GM19025 (cell line): ENCODE data around the gene CD2AP.
"Not testable (repeated sequence)": the region's sequence is repeated elsewhere in the genome, so short reads cannot be mapped to it uniquely, and the experiment has no call there.

Source experiments
- ATAC-seq: cut with Tn5 transposase; IDR thresholded peaks from one replicate; pipeline ENCODE4 v1.9.1; 2021; ENCODE audit warnings: mild to moderate bottlenecking, low read depth, moderate library complexity; ENCODE audit not compliant: unreplicated experiment

CD2AP gene

DNA sequence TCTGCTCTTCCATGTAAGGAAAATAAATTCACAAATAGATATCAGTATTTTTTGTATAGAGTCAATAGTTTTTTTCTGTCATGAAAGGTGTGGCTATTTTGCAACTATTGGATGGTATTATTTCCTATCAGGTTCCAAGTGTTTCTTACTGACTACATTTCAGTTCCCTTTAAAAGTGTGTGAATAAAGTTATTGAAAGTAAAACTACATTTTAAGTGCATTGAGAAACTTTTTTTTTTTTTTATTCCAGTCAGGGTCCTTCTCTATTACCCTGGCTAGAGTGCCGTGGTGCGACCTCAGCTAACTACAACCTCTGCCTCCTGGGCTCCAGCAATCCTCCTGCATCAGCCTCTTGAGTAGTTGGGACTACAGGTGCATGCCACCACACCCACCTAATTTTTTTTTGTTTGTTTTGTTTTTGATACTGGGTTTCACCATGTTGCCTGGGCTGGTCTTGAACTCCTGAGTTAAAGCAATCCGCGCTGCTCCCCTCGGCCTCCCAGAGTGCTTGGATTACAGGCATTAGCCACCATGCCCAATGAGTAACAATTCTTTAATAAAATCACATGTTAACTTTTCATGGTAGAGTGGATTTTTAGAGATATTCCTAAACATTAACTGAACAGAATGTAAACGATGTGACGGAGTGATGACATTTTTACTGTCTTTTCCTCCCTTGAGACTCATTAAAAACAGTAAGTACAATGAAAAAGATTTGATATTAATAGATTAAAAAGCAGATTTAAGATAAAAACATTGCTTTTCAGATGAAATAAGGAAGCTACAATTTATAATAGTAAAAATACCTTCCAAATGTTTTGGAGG lies 151.1 kb downstream of the CD2AP start:
- no peak for ATAC-seq

DNA sequence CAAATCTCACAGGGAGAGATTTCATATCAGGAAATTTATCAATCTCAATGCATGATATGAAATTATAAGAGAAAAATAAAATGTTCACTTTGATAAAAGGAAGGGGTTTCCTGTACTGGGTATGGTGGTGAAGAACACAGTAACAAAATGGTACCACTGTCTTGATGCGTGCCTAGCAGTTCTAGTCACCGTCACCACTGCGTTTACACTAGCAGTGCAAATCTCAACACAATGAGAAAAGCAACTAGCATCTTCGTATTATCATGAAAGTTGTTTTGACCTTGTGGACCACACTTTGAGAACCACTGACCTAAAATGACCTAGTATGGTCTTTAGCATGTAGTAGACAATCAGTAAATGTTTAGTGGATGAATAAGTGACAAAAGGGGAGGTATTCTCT lies 152.4 kb downstream of the CD2AP start:
- no peak for ATAC-seq

DNA sequence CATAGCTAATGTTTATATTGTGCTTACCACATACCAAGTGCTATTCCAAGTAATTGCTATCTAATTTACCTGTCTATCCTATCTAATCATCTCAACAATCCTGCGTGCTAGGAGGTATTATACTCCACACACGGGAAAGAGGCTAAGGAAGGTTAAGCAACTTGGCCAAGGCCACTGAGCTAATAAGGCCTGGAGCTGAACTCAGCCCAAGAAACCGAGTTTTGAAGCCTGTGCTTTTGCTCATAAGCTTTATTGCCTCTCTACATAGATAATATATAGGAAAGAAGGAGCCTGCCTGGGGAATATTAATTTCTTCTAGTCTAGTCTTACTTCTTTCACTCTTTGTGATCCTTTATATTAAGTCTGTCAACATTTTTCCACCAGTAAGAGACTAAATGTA lies 153.0 kb downstream of the CD2AP start:
- ATAC-seq: no peak

DNA sequence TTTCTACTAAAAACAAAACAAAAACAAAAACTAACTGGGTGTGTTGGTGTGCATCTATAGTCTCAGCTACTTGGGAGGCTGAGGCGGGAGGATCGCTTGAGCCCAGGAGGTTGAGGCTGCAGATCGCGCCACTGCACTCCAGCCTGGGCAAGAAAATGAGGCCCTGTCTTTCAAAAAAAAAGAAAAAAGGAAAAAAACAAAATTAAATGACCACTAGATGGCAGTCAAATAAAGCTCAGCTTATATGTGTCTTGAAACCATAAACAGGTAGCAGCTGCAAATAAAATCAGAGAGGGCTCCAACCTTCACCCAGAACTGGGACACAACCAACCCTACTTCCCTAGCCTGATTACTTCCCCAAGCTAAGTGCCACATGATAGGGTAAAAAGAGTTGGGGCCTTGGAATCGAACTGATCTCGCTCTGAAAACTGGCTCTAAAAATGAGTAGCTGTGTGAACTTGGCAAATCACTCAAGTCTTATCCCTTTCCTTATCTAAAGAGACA lies 153.7 kb downstream of the CD2AP start:
- ATAC-seq: no peak

DNA sequence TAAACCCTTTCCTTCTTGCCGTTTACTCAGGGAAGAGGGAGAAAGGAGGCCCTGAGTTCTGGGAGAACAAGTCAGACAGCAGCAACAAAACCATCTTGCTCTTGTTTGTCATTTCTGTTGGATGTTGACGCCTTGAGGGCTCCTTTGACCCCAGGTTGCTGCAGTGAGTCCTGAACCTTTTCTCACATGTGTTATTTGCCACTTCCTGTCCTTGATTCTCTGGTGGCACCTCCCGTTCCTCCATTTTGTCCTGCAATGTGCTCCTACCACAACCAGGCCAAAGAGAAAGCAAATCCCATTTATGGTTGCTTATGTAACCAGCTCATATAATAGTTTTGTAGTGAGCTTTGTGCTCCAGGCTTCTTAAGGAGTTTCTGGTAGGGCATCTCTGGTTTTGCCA lies 154.2 kb downstream of the CD2AP start:
- no peak for ATAC-seq

DNA sequence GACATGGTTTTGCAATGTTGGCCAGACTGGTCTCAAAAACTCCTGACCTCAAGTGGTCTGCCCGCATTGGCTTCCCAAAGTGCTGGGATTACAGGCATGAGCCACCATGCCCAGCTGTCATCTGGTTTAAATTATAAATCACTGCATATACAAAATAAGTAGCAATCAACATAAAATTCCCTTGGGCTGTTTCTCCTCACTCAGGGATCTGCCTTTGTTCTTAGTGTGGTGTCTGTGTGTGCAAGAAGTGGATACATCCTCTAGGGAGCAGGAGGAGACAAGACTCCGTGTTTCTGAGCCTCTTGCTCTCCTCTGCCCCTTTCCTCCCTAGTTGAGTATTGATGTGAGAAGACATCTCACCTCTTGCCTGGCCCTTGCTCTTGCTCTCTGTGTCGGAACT lies 155.6 kb downstream of the CD2AP start:
- ATAC-seq: no peak

DNA sequence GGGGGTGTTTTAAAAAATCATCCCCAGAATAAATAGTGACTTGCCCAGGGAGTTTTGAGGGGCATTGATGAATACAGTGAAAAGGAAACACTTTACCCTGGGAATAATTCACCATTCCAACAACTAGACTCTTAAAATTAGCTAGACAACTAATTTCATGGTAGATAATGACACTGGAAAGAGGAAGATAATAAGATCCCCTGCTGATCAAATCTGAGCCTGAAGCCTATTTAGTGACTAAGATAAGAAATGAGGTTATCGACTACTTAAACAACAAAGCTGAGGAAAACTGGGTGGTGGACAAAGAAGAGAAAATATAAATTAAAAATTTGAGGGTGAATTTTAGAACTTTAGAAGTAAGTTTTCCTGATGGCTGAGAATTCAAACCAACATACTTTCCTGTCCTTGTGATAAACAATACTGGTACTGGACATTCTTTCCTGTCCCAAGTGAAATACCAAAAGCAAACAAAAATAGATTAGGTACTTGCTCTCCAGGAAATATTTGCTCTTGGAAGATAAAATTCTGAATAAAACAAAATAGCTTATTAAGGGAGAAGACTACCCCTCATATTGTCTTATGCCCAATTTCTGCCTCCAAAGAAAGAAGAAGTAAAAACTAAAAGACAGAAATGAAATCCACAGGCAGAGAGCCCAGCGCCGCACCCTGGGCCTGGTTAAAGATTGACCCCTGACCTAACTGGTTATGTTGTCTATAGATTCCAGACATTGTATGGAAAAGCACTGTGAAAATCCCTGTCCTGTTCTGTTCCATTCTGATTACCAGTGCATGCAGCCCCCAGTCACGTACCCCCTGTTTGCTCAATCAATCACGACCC lies 156.8 kb downstream of the CD2AP start:
- no peak for ATAC-seq

DNA sequence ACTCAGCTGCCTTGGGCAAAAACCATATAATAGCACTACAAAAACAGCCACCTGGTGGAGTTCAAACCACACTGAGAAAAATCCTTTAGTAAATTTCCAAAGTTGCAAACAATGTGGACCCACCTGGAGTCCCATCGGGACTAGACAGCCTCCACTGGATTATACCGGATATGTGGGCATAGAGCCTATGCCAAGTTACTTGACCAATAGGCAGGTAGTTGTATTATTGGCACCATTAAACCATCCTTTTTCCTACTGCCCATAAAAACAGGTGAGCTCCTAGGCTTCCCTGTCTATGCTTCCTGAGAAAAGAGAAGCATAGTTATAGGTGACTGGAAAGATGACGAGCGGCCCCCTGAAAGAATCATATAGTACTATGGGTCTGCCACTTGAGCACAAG lies 169.1 kb downstream of the CD2AP start:
- no peak for ATAC-seq

DNA sequence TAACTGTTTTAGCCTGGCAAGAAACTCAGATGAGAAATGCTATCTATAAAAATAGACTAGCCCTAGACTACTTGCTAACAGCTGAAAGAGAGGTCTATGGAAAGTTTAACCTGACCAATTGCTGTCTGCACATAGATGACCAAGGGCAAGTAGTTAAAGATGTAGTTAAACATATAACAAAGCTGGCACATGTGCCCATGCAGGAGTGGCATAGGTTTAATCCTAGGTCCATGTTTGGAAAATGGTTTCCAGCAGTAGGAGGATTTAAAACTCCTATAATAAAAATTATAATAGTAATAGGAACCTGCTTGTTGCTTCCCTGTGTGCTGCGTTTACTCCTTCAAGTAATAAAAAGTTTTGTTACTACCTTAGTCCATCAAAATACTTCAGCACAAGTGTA lies 169.6 kb downstream of the CD2AP start:
- ATAC-seq: no peak

DNA sequence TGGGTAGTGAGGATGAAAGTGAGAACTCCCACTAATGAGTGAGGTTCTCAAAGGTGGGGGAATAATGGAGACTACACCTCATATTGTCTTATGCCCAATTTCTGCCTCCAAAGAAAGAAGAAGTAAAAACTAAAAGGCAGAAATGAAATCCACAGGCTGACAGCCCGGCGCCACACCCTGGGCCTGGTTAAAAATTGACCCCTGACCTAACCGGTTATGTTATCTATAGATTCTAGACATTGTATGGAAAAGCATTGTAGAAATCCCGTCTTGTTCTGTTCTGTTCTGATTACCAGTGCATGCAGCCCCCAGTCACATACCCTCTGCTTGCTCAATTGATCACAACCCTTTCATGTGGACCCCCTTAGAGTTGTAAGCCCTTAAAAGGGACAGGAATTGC lies 170.0 kb downstream of the CD2AP start:
- ATAC-seq: not testable (repeated sequence)

DNA sequence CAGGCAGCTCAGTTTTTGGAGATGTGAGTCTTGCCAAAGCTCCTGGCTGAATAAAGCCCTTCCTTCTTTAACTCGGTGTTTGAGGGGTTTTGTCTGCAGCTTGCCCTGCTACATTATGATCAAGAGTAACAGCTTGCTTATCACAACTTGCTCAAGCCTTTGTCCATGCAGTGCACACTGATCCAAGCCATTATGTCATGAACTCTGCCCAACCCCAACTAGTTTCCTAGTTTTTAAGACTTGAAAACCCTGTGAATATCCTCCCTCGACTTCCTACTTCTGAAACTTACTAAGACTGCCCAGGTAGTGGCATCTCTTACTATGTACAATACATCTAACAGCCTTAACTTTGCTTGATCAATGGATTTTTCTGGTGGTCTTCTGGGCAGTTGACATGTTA lies 170.4 kb downstream of the CD2AP start:
- no peak for ATAC-seq

DNA sequence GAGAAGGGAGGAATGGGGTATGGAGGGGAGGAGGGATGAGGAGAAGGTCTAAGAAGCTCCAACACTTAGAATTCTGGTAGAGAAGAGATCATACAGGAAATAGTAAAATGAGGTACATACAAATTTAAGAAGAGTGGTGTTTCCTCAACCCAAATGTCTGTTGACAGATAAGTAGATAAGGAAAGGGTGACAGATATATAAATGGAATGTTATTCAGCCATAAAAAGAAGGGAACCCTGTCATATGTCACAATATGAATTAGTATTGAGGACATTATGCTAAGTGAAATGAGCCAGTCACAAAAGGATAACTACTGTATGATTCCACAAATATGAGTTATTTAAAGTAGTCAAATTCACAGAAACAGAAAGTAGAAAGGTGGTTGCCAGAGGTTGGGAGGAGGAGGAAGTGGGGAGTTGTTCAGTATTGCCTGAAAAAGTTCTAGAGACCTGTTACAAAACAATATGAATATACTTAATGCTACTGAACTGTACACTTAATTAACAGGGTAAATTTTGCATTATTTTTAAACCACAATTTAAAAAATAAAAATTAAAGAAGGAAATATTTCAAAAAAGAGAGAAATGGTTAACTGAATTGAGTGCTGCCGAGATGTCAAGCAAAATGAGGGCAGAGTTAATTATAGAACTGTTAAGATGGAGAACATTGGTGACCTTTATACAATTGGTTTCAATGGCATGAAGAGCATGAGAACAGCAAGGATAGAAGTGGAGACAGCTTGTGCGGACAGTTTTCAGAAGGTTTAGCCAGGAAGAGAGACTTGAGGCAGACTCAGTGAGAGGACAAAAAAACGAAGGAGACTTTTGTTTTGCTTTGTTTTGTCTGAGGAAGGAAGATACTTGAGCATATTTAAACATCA lies 173.2 kb downstream of the CD2AP start:
- ATAC-seq: no peak

DNA sequence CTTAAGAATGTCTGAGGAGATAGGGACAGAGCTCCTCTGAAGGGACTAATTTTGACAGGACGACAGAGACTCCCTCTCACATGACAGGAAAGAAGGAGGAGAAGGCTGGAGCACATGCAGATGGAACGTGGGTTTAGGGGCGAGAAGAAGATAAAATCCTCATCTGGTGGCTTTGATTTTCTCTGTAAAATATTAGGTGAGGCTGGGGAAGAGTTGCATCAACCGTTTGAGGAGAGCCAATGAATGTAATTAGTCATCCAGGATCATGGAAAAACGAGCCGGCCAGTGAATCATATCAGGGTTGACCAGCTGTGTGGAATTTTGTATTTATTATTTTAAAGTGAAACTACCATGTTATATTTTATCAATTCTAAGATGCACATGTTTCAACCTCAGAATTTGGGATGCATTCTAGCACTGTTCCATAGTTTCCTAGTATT lies 173.9 kb downstream of the CD2AP start:
- ATAC-seq: no peak

DNA sequence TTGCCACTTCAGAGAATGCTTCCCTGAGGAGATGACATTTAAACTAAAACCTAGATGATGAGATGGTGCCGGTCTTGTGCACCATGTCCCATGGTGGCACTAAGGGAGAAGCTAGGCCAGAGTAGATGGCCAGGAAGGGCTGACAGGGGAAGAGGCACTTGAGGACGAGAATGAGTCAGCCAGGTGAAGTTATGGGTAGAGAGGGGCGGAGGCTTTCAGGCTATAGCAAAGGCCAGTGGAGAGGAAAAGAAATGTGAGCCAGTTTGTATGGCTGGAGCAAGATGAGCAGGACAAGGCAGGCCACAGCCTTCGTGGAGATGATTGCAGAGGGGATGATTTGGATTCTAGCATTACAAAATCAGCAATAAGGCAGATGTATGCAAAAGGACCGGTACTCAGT lies 176.1 kb downstream of the CD2AP start:
- no peak for ATAC-seq

DNA sequence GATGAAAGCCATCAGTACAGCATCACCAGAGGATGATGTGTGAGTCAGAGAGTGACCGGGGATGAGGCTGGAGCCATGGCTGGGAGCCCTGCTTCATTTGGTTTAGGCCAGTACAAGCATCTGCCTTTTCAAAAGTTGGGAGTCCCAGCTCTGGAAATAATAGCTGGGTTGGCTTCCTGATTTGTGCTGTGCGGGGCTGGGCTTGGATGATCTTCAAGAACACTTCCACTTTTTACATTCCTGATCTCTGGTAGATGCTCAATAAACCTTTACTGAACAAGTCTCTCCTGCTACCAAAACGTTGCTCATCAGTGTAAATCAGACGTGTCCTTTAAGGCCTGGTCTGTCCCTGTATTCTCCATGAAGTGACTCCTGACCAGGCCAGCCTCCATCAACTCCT lies 176.7 kb downstream of the CD2AP start:
- no peak for ATAC-seq

DNA sequence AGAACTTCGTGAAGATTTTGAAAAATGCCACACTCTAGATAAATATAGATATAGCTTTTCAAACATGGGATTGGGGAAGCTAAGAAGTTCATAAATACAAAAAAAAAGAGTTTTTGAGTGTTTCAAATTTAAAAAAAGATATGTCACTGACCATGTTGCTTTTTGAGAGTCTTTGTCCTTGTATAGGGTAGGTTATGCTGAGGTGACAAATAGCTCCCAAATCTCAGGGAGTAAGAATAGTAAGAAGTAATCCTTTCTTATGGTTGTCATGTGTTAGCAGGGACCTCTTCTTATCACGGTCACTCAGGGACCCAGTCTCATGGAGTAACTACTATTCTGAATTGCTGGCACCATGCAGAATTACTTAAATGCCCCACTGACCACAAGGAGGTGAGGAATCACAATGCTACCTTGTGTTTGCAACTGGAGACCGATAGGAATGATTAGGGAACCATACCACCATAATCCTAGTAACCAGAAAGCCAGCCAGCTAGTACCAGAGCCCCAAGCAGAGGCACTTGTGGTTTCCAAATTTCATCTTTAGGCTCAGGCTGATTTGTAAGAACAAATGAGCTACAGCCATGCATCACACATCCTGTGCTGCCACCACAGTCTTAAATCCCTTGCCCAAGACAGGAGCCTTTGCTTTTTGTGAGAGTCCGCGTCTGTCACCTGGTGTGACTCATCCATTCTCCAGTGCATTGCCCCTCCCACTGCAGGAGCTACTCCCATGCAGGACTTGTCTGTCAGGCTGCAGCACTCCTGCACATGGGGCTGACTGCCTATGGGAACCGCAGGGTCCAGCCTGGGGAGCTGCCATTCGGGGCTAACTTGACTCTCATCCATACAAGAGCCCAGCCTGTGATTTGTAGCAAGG lies 178.4 kb downstream of the CD2AP start:
- no peak for ATAC-seq

DNA sequence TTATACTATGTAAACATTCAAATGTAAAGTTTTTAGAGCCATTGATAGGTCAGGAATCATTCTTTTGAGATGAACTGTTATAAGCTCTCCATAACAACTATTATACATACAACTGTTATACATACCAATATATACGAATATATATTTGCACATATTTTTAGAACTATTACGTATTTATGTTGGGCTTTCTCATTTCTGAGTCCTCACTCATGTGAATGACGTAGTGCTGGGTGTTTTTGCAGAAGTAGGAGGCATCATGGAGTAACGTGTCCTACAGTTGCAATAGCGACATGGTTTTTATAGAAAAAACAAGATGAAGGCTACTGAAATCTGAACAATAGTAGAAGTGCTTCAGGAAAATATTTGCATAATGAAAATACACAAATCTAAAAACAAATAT lies 184.4 kb downstream of the CD2AP start:
- ATAC-seq: no peak

DNA sequence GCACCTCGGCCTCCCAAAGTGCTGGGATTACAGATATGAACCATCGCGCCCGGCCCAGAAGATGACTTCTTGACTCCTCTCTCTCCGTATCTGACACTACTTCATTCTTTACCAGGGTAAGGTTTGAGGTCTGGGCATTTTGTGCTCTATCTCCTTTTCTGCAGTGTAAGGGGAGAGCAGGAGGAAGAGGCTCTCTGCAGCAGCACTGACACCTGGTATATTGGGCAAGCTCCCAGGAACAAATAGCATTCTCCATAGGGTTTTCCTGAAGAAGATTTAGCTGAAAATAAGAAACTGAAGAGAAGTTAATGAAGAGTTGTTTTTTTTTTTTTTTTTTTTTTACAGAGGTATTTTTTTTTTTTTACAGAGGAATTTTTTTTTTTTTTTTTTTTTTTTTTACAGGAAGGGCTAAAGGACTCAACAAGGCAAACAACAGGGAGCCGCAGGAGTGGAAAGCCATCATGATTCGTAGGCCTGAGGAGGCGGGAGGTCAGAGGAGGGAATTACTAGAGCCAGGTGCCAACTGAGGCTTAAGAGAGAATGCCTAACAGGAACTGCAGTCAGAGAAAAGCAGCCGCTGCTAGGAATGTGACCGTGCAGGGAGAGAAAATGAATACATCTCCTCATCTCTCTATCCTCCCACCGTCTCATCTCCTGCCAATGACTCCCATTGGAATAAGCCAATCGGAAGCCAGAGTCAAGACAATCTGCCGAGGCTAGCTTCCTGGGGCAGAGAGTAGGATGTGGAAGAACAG lies 186.1 kb downstream of the CD2AP start:
- ATAC-seq: no peak

DNA sequence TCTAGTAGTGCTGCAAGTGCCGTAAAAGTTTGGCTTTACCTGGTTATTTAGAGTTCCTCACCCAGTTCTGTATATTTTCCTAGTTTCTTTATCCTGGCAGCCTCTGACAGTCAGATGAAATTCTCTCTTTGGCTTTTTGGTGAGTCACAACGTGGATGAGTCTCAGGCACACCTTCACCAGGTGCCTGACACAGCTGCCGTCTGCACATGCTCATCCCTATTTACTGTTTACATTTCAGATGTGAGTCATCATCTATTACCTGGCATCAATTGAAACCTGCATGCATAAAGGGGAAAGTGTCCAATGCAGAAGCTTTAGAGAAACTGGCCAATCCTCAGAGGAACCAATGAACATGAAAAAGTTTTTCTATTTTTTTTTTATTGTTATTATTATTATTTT lies 187.5 kb downstream of the CD2AP start:
- no peak for ATAC-seq
